Fibroblast of the aortic adventitia (primary cell): ENCODE results near the gene PTPRF. TPM values are rescaled to one million over a fixed set of nuclear protein-coding genes. Genes with fewer than 3 reads are reported as not detected.

Experiments
- DNase-seq: peaks from one replicate; pipeline ENCODE4 v3.0.0-alpha.2; 2010; ENCODE audit warnings: low read depth
- H3K4me3 ChIP-seq: 2 replicates; pipeline ENCODE4 v1.5.1; 2011; ENCODE audit warnings: low read depth, mild to moderate bottlenecking, control low read depth, low read length, moderate library complexity
- CTCF ChIP-seq: IDR thresholded peaks from 2 replicates; pipeline ENCODE4 v1.5.1; 2011; ENCODE audit warnings: mild to moderate bottlenecking, low read length, control low read depth, inconsistent platforms; ENCODE audit not compliant: insufficient read depth
- total RNA-seq: library from RNA; depleted of rRNA; stranded (reverse); fragments of >200 nt; gene quantifications from 2 replicates; pipeline ENCODE4 v1.2.3, GENCODE V29; 2012; ENCODE audit warnings: low replicate concordance

Gene PTPRF
- total RNA-seq, 1 donor, result 18.2 TPM

DNA sequence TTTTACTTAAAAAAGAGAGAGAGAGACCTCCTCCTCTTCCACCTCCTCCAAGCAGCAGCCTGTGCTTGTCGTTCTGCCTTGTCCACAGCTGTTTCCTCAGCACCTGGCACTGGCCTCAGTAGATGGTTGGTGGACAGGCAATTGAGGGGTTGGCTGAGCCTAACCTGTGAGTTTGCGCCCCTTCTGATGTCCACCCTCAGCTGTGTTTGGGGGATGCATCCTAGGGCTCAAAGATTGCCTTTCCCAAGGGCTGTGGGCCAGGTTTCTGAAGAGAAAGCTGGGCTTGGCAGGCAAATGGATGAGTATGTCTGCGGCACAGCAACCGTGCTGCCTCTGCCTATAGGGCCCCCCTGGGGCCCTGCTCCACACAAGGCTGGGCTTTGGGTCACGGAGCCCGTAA, 84.2 kb downstream of the PTPRF start:
- no peak overlapping the region for H3K4me3 ChIP-seq
- DNase-seq, result no peak
- no peak for TF ChIP-seq CTCF

DNA sequence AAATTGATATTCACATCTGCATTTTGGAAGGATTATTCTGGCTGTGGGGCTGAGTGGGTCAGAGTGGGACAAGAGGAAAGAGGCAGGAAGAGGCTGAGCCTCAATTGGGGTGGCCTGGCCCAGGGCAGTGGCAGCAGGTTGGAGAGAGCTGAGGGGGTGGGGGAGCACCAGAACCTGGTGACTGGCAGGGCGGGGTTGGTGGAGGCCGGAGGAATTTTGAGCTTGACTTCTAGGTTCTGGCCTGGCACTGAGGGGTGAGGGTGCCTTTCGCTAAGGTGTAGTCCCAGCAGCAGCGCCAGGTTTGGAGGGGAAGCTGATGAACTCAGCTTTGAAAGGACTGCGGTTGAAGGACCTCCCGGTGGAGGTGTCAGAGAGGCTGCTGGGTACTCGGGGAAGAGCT, 85.7 kb downstream of the PTPRF start:
- no peak for DNase-seq
- no peak for TF ChIP-seq CTCF
- H3K4me3 ChIP-seq, result no peak overlapping the region

- TF ChIP-seq CTCF, result no peak
- no peak overlapping the region for H3K4me3 ChIP-seq
- DNase-seq, result no peak
Observed at GRCh38 chr1:43617011-43617410, 86.3 kb downstream of the PTPRF start.

GRCh38 chr1:43617668-43618067, 87.0 kb downstream of the PTPRF start:
- no peak for DNase-seq

GRCh38 chr1:43618521-43619313, 88.0 kb downstream of the PTPRF start:
- H3K4me3 ChIP-seq, result no peak overlapping the region
- no peak for DNase-seq
- TF ChIP-seq CTCF, result no peak

More at GRCh38 chr1:43617668-43618067, 87.0 kb downstream of the PTPRF start:
- TF ChIP-seq CTCF, result no peak
- H3K4me3 ChIP-seq, result no peak overlapping the region

DNA sequence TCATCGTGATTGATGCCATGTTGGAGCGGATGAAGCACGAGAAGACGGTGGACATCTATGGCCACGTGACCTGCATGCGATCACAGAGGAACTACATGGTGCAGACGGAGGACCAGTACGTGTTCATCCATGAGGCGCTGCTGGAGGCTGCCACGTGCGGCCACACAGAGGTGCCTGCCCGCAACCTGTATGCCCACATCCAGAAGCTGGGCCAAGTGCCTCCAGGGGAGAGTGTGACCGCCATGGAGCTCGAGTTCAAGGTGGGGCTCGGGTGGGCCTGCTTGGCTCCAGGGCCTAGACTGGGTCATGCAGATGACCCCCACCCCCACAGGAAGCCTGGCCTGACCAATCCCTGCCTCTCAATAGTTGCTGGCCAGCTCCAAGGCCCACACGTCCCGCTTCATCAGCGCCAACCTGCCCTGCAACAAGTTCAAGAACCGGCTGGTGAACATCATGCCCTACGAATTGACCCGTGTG, 88.7 kb downstream of the PTPRF start:
- DNase-seq, result no peak
- H3K4me3 ChIP-seq, result no peak overlapping the region
- no peak for TF ChIP-seq CTCF
